Measurements from ENCODE around the gene ZCCHC7.
"Not testable (repeated sequence)": the region's sequence is repeated elsewhere in the genome, so short reads cannot be mapped to it uniquely, and the experiment has no call there.

Gene ZCCHC7

DNA sequence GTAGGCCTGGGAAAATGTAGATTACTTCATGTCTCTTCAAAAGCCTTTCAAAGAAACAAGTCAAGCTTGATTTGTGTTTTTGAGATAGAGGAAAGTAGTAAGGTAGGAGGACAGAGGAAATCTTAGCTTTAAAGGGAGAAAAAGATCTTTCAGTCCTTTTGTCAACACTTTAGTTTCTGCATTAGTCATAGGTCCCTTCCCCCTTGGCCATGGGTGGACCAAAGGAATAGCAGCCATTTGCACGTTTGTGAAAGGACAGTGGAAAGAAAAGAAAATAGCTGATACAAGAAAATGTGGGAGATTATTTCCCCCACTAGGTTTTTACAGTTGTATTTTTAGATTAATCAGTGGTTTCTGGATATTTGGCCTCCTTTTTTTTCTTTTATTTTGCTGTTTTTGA is 180.2 kb downstream of the ZCCHC7 start:
- DNase-seq: no peak

DNA sequence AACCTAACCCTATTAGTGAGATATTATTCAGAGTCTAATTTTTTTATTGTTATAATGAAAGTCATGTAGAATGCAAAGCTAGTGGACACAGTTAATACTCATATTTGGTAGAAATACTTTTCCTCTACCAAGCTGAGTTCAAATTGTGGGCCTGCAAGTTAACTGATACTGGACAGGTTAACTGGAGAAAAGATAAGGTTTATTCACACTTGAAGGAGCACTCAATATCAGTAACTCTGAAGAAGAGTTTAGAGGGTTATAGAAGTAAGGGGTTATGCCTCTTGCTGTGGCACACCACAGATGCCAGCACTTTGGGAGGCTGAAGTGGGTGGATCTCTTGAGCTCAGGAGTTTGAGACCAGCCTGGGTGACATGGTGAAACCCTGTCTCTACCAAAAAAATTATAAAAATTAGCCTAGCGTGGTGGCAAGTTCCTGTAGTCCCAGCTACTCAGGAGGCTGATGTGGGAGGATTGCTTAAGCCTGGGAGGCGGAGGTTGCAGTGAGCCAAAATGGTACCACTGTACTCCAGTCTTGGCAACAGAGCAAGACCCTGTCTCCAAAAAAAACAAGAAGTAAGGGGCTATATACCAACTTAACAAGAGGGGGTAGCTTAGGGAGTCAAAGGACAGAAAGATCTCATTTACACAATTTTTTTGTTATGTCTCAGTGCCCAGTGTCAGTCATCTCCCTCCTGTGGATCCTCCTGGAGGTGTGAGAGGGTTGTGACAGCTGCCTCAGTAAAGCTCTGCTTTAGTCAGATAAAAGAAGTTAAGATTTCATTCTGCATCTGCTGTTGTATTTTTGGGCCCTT is 180.9 kb downstream of the ZCCHC7 start:
- no peak for DNase-seq

DNA sequence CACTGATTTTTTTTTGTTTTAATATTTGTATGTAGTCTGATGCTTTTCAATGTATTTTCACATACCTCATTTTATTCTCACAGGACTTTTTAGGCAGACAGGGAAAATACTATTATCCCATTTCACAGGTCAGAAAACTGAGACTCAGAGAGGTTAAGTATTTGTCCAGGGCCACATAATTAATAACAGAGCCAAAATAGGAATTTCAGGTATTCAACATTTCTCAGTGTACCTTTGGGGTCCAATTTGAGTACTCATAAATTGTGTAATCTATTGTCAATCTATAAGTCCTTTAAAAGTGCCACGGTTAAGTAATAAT is 181.4 kb downstream of the ZCCHC7 start:
- DNase-seq: no peak

DNA sequence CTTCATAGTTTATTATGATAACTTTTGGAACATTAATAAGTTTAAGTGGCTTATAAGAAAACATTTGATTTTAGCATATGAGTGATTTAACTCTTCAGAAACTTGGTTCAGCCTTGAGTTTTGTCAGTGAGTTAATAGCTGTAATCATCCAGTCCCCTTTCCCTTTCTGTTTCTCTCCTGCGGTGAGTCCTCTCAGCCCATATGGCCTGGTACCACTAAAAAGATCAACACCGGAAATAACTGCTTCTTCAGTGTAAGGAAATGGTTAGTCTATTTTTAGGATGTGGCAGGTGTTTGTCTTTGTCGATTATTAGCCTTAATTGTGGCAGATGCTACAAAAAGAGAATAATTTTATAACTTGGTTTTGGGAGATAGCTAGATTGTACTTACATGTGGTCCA is 181.9 kb downstream of the ZCCHC7 start:
- DNase-seq: peak in 1 of 2 experiments; percentile 35

DNA sequence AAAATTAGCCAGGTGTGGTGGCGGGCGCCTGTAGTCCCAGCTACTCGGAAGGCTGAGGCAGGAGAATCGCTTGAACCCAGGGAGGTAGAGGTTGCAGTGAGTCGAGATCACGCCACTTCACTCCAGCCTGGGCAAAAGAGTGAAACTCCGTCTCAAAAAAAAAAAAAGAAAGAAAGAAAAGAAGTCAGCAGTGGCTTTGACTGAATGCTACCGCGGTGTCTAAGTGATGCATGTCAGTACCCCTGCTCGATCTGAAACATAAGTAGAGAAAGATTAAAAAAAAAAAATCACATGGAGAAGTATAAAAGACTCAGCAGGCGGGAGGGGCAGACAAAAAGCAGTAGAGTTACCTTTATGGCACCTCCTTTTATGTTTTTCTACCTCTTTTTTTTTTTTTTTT is 182.9 kb downstream of the ZCCHC7 start:
- not testable (repeated sequence) for DNase-seq

DNA sequence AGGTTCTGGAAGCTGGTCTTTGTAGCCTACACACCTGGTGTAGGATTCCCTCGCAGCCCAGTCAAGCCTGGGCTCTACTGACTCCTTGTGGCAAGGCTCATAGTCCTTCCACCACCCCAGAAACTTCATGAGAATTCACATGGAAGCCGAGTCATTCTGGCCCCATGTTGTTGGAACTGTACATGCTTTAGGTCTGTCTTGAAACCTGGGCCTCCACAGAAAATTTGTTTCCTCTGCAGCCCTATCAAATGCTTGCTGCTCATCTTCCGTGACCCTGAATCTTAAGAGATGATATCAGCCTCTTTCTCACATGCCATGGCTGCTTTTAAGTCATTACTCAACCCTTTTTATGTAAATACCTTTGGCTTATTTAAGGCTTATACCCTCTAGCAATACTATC is 188.8 kb downstream of the ZCCHC7 start:
- DNase-seq: no peak

DNA sequence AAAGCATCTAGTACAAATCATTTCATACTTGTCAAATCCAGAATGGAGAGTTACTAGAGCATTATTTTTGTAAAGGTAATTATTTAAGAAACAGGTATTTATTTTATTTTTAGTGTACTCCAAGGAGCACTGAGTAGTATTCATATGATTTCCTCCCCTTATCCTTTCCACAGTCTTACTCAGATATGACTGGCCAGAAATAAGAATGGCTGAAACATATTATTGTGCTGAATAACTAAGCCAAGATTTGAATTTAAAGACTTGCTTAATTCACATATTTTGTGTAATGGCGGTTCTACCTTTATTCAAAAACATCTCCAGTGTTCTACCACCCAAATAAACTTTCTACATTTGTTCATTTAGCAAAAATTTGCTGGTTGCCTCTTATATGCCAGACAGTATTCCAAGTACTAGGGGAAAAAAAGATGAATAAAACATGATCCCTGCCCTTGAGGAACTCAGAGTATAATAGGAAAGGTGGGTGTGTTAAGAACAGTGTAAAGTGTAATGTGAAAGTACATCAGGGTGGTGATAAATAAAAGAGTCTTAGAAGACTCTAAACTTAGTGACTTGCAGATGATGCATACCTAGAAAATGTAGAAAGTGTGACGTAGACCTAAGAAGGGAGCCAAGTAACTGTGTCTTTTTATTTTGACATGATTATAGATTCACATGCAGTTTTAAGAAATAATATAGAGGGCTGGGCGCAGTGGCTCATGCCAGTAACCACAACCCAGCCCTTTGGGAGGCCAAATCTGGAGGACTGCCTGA is 191.7 kb downstream of the ZCCHC7 start:
- DNase-seq: no peak

DNA sequence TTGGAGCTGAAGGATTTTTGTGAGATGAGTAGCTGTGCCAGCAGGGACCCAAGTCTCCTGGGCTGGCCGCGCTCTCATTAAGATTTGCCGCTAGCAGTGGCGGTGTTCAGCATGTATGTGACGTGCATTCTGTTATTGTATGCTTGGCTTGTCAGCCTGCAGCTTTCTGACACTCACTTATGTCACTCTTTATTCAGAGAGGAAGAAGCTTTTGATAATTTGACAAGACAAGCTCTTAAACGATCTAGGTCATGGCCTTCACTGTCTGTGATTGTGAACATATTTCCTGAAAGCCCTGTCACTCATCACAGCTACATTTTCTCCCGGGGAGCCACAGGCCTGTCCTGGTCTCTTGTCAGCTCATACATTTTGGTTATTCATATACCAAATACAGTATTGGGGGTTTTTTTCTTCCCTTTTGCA is 203.9 kb downstream of the ZCCHC7 start:
- peak in 1 of 2 experiments; percentile 22 for DNase-seq

DNA sequence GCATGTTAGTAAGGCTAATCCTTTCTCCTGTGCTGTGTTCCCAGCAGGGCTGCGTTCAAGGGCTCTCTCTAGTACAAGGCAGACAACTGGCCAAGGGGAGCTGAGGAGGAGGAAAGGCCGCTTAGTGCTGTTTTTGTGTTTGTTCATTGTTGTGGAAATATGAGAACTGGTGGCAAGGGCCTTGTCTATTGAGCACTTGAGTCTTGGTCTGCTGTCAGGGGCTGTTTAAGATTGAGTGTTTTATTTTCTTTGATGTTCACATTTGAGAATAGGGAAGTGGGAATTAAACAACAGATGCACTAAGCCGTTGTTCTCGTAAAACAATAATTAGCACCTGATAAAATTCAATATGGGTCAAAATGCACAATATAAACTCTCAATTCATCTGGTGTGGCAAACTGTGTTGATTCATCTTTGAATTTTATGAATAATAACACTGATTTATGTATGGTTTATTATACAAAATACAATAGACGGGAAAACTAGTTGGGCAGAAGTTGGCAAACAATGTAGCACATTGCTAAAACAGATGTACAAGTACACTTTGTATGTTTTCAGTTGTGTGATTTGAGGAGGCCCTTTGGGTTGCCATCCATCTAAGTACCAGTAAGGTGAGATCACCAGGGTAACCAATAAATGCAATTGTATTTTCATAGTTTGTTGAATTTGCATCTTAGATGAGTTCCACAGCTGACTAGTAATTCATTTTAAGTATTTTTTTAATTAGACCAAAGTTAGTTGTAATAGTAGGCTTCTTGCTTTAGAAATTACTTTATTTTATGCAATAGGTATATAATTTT is 204.5 kb downstream of the ZCCHC7 start:
- DNase-seq: peak; percentile 33 to 73

DNA sequence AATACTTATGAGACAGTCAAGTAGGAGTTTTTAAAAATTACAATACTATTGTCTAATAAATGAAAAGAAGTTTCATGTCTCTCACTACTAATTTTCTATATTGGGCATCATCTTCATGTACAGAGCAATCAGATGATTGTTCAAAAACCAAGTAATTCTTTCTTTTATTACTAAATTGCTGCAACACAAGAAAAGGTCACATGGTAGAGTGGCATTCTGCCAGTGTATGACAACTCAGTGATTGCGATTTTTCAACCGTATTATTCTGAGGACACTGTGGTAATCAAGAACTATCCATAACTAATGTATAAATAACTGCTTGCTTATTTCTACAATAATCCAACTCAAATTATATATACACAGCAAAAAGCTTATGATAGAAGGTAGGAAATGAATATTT is 205.4 kb downstream of the ZCCHC7 start:
- DNase-seq: peak in 1 of 2 experiments; percentile 8

DNA sequence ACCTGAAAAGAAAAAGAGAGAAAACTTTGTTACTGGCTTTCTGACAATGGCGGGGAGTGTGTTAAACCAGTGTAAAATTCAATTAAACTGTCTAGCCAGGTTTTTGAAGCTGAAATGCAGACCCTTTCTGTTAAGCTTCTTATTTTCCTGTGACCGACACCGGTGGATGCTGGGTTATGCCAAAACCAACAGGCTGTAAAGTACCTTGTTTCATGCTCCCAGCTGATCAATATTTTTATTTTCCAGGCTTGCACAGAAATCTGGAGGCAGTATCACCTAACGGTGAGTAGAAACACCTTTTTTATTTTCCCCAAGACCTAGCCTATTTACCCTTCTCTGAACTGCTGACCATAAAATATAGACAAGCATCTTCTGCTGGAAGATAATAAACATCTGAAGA is 207.2 kb downstream of the ZCCHC7 start:
- no peak for DNase-seq

DNA sequence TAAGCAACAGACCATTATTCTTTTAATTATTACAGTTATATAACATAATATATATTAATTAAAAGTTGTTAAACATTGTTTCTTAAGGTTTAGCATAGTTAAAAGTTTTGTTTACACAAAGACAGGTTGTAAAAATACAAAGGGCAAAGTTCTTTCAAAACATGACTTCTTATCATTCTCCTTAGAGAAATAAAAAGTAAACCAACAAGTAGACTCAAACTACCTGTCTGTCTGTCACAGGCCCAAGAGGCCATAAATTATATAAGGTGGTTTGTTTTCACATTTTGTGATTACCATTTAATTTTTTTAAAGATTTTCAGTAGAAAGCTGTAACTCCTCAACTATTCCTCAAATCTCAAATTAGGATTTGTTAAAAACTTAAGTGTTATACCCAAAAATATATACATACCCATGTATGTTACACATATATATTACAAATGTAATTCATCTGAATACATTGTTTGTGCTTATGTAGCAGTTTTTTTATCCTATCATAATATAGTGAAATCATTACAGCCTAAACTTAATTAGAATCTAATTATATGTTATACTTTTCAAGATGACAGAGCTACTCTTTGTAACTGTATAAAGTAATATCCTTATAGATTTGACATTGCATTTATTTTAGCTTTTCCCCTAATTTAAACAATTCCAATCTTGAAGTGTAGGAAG is 208.3 kb downstream of the ZCCHC7 start:
- no peak for DNase-seq

DNA sequence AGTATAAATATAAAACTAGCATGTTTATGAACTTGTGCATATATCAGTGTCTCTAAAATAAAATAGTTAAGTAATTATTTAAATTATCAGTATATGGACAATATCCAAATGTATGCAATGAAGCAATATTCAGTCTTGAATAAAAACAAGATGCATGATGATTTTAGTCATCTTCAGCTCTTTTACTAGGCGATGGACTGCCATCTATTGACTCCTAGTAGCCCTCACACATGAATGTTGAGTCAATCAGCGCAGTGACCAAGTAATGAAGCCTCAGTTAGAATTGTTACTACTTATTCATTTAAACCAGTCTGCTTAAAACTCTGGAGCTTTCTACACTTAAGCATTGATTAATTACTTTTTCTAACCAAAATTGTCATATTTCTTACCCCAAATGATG is 209.2 kb downstream of the ZCCHC7 start:
- peak in 1 of 2 experiments; percentile 26 for DNase-seq

DNA sequence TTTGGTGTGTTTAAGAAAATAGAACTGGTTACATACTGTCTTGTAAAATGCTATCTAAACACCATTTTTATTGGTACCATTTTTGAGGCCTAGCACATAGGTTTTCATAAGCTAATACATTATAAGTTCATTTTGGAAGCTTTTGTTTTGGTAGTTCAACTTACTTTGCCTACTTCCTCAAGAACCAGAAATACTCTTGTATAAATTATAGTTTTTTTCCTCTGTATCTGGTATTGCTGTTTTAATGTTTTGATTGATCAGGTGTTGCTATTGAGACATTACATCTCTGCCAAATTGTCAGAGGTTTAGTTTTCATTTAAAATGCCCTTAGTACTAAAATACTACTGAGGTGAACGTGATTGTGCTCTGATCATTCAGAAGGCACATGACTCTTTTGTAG is 211.5 kb downstream of the ZCCHC7 start:
- no peak for DNase-seq

DNA sequence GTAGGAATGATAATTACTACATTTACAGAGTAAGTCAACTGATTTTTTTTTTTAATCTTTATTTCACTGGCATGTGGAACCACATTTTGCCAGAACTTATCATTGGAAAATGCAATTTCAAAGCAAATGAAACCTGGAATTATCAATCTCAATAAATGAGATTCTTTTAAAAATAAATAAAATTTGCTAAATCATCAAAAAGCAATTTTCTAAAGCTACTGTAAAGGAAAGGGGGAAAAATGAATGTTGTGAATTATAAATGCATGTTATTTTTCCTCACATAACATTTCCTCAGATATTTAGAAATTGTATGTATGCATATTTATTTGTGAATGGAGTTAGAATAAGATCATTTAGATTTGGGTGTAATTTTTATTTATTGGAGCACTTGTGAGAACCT is 212.2 kb downstream of the ZCCHC7 start:
- no peak for DNase-seq

DNA sequence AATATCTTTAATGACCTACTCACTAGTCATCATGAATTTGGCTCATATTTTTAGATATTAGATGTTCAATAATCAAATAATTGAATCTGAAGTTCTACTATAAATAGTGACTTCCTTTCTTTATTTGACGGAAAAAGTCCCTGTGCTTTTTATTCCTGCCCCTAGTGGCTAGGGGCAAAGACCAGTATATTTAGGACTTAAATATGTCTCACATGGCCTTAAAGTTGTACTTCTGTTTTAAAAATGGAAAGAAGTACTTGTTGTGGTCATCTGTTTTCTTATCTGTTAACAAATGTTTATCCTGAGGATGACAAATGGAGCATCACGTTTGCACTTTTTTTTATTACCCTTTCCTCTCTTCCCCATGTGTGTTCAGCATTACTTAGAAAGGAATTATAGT is 212.9 kb downstream of the ZCCHC7 start:
- DNase-seq: no peak

DNA sequence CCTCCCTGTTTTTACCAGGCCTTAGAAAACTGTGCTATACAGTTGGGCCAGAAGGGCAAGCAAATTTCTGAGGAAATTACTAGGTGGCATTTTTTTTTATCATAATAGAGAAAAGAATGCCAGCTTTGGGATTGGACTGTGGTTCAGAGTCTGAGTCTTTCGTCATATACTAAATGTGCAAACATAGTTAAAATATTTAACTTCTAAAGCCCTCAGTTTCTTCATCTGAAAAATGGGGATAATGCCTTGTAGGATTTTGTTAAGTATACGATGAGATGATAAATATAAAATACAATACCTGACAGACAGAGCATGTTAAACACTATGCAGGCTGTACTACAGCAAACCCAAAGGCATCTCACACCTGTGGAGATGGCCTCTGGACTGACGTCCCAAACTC is 214.9 kb downstream of the ZCCHC7 start:
- DNase-seq: no peak

DNA sequence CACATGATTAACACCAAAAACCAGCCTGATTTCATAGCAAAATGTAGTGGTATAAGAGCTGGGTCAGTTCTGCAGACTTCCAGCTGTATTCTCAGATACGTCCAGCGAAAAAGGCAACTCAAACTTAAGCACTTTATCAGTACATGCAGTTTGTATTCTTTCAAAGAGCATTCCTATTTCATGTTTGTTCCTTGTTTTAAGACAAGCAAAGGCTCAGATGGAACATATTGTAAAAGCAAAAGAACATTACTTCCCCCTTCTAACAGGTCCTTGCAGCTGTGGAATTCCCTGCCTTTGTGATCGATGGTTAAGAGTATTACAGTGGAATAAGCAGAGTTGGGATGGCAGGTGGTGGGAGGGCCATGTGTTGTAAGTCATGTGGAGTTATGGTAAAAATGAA is 215.8 kb downstream of the ZCCHC7 start:
- no peak for DNase-seq

DNA sequence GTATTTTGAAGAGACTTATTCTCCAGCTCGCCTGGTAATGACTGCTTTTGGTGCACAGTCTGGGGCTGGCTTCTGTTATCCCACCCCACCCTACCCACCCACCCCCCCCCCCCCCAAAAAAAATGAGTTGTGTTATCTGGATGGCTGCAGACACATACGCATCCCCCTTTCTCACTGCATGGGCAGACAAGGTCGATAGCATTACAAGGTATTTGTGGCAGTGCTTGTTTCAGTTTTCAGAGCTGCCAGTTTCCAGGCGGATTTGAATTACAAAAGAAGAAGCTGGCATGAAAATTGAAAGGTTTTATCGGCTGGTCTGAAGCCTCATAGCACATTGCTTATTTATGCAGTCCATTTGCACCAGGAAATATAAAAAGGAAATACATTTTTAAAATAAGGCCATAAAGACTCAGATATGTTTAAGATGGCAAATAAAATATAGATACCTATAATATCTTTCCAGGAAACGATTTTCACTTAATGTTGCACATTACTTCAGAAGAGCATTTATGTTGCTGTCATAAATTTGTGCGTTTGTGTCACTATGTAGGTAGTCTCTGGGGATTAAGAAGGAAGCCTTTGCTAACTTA is 217.0 kb downstream of the ZCCHC7 start:
- DNase-seq: no peak

DNA sequence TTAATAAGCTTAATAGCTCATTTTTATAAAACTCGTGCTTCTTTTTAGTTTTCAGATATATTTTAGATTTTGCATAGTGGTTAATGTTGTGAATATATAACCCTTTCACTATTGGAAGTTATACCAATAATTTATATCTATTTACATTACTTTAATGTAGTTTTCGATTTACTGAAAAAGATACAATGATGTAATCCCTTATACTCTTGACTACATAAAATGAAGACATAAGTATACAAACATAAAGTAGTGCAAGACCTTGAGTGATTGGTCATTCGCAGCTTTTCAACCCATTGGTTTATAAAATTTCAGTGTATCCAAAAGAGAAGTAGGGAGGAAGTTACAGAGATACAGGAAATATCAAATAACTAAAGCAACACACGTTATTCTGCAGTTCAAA is 217.8 kb downstream of the ZCCHC7 start:
- no peak for DNase-seq

DNA sequence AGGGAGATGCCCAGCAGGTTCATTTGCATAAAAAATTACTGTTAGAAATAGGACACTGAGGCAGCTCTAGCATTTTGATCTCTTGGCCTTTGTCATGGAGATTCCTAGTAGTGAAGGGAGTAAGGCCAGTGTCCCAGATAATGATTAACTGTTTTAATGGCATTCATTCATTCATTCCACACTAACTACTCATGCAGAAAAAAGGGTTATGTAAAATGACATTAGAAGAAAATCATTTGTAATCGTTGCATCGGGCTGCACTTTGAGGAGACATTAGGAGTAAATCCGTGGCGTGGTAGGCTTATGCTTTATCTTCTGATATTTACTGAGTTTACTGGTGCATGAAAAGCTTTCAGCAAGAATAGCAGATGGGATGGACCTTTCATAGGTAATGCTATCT is 219.5 kb downstream of the ZCCHC7 start:
- DNase-seq: no peak

DNA sequence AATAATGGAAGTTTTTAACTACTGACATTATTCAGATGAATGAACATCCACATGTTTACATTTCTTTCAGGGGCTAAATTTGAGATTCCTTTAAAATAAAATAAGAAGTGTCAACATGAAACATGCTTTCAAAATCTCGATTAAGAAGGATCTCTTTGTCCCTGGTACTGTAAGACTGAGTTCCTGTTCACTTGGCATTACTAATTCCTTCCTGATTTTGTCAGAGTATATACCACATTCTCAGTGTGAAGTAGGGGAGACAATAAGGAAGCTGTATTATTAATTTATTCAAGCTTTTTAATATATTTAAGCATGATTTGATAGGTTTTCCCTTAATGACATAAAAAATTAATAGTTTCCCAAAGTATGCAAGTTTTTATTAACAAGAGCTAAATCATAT is 220.6 kb downstream of the ZCCHC7 start:
- no peak for DNase-seq

DNA sequence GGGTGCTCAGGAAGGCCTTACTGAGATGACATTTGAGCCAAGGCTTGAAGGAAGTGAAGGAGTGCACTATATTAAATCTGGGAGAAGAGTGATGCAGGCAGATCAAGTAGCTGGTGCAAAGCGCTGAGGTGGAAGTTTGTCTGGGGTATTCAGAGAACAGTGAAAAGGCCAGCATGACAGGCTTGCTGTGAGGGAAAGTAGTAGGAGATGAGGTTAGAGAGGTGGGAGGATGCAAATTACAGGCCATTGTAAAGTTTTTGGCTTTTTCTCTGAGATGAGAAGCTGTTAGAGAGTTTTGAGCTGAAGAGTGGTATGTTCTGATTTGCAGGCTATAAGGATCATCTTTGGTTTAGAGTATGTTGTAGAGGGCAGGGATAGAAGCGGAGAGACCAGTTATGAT is 221.3 kb downstream of the ZCCHC7 start:
- DNase-seq: no peak

Data from NCI-H446 (cell line).